ENCODE results near the gene ARAP1. TPM values are rescaled to one million over a fixed set of nuclear protein-coding genes. Genes with fewer than 3 reads are reported as not detected.

ARAP1 gene
- total and polyA plus RNA-seq, 8 donors: 32.2 to 201 (median 69.8) TPM

DNA sequence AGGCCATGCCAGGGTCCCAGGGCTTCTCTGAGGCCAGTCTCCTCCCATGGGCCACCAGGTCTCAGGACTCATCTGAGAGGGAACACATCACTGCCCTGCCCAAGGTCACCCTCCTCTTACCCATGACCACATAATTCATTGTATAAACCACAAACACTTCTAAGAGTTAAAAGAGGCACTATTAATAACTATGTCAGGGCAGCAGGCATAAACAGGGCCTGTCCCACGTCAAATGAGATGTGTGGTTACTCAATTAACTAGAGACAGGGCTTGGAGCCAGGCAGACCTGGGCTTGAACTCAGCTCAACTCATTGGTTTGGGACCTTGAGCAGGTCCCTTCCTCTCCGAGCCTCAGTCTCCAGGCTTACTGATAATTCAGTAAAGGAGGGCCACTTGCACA lies 33.1 kb downstream of the ARAP1 start:
- H3K36me3 ChIP-seq: peaks cover 0 to 40% (median 26%) of the 10 kb centered on the region in 4 donors
- H3K4me1 ChIP-seq: peaks cover 40 to 91% (median 67%) of the 10 kb centered on the region in 4 donors
- WGBS, 5 donors: 22 to 35% (median 27%) methylated on average over 2 of the region's 2 CpGs
- TF ChIP-seq POLR2A (IDR thresholded peaks at IDR 0.05) (no peak), POLR2AphosphoS5 (IDR thresholded peaks at IDR 0.05) (no peak), EP300 (IDR thresholded peaks at IDR 0.05) (no peak)
- TF ChIP-seq, protein P1, sequence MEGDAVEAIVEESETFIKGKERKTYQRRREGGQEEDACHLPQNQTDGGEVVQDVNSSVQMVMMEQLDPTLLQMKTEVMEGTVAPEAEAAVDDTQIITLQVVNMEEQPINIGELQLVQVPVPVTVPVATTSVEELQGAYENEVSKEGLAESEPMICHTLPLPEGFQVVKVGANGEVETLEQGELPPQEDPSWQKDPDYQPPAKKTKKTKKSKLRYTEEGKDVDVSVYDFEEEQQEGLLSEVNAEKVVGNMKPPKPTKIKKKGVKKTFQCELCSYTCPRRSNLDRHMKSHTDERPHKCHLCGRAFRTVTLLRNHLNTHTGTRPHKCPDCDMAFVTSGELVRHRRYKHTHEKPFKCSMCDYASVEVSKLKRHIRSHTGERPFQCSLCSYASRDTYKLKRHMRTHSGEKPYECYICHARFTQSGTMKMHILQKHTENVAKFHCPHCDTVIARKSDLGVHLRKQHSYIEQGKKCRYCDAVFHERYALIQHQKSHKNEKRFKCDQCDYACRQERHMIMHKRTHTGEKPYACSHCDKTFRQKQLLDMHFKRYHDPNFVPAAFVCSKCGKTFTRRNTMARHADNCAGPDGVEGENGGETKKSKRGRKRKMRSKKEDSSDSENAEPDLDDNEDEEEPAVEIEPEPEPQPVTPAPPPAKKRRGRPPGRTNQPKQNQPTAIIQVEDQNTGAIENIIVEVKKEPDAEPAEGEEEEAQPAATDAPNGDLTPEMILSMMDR (IDR thresholded peaks at IDR 0.05): no peak
- intact Hi-C loops (cut with DNase I; ENCODE audit: low total_unique reads): no loop called here
- peak overlapping the region in 2 of 5 donors; percentile 16 to 88 for H3K27ac ChIP-seq
- no peaks in the 10 kb centered on the region for H3K27me3 ChIP-seq
- H3K4me3 ChIP-seq: peak overlapping the region in 2 of 4 donors; percentile 61 to 75
- DNase-seq: no peak
- no peaks in the 10 kb centered on the region for H3K9me3 ChIP-seq

DNA sequence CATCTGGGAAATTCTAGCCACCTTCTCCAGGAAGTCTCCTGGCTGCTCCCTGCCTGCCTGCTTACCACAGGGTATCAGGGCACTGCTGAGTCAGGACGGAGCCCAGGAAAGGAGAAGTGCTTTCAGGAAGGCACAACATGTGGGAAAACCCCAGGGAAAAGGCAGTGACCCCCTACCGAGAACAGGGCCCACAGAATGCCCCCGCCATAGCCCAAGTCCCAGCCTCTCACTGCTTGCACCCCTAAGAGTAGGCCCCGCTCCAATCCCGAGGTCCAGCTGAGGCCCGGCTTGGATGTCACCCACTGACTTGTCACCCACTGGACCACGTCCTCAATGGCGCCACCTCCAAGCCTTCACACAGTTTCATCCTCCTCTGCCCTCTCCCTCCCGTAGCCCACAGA lies 34.1 kb downstream of the ARAP1 start:
- H3K9me3 ChIP-seq: no peaks in the 10 kb centered on the region
- 73 to 87% (median 80%) methylated on average over 8 to 9 of the region's 9 CpGs for WGBS, 5 donors
- no peak for TF ChIP-seq POLR2AphosphoS5 (IDR thresholded peaks at IDR 0.05)
- DNase-seq: no peak
- peak overlapping the region in 1 of 4 donors; percentile 8 for H3K4me3 ChIP-seq
- no peaks in the 10 kb centered on the region for H3K27me3 ChIP-seq
- peaks cover 31 to 85% (median 65%) of the 10 kb centered on the region in 4 donors for H3K4me1 ChIP-seq
- peaks cover 4 to 49% (median 35%) of the 10 kb centered on the region in 4 donors for H3K36me3 ChIP-seq
- intact Hi-C loops (cut with DNase I; ENCODE audit: low total_unique reads): no loop called here
- peak overlapping the region in 3 of 5 donors; percentile 0 to 16 (median 10) for H3K27ac ChIP-seq

DNA sequence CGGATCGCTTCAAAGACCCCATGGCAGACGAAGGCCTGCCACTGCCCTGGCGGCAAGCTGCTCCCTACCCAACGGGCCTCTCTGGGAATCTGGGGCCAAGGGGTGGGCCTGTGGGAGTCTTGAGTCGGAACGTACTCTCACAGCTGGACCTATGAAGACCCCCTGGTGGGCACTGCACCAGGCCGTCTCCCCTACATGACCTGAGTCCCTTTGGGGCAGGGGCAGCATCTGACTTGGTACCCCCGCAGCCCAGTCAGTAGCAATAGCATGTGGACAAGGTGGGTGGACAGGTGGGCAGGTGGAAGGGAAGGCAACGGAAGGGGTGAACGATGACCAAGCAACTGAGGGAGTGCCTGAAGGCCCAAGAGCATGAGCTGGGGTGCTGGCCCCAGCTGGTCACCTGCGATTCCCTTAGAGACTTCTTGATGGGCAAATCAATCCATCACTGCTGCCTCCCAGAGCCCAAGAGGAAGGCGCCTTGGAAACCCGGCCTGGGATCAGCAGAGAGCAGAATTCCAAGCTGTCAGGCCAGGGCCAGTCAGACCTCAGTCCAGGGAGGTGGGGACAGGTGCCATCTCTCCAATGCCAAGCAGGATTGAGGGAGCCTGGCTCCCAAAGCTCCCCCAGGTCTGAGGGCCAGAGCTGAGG lies 35.3 kb downstream of the ARAP1 start:
- no peak overlapping the region for H3K27ac ChIP-seq
- peaks cover 25 to 83% (median 67%) of the 10 kb centered on the region in 4 donors for H3K4me1 ChIP-seq
- WGBS, 5 donors: 86 to 94% (median 92%) methylated on average over 12 to 14 of the region's 14 CpGs
- H3K9me3 ChIP-seq: no peaks in the 10 kb centered on the region
- peaks cover 4 to 61% (median 47%) of the 10 kb centered on the region in 4 donors for H3K36me3 ChIP-seq
- TF ChIP-seq EP300 (IDR thresholded peaks at IDR 0.05) (no peak), POLR2AphosphoS5 (IDR thresholded peaks at IDR 0.05) (no peak), POLR2A (IDR thresholded peaks at IDR 0.05) (no peak)
- TF ChIP-seq, protein P1 (IDR thresholded peaks at IDR 0.05): no peak
- no peaks in the 10 kb centered on the region for H3K27me3 ChIP-seq
- intact Hi-C loops (cut with DNase I; ENCODE audit: low total_unique reads): no loop called here
- DNase-seq: no peak
- H3K4me3 ChIP-seq: no peak overlapping the region

DNA sequence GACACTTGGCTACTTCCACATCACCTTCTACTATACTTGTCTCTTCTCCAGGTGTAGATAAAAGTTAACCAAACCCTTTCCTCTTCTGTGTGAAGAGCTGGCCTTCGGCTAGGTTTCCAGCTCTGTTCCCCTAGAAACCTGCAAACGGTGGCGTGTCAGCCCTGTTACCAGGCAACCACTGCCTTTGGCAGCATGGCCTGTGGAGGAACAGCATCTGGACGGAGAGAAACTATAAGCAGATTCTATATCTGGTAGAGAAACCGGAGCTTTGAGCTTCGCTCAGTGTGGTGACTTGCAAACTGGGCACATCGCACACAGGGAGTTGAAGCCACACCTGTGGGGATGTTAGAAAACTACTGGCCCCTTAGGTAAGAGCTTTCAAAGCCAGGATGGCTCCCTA lies 35.9 kb downstream of the ARAP1 start:
- peaks cover 4 to 67% (median 53%) of the 10 kb centered on the region in 4 donors for H3K36me3 ChIP-seq
- no peak overlapping the region for H3K27ac ChIP-seq
- intact Hi-C loops (cut with DNase I; ENCODE audit: low total_unique reads): no loop called here
- H3K9me3 ChIP-seq: no peaks in the 10 kb centered on the region
- peak in 1 of 2 donors; percentile 85 for DNase-seq
- H3K4me1 ChIP-seq: peaks cover 22 to 77% (median 63%) of the 10 kb centered on the region in 4 donors
- H3K27me3 ChIP-seq: no peaks in the 10 kb centered on the region
- no peak overlapping the region for H3K4me3 ChIP-seq
- TF ChIP-seq POLR2AphosphoS5 (IDR thresholded peaks at IDR 0.05) (no peak), EP300 (IDR thresholded peaks at IDR 0.05) (no peak), POLR2A (IDR thresholded peaks at IDR 0.05) (no peak)
- TF ChIP-seq, protein P1 (IDR thresholded peaks at IDR 0.05): no peak
- 60 to 61% (median 61%) methylated on average over 7 of the region's 7 CpGs for WGBS, 5 donors

DNA sequence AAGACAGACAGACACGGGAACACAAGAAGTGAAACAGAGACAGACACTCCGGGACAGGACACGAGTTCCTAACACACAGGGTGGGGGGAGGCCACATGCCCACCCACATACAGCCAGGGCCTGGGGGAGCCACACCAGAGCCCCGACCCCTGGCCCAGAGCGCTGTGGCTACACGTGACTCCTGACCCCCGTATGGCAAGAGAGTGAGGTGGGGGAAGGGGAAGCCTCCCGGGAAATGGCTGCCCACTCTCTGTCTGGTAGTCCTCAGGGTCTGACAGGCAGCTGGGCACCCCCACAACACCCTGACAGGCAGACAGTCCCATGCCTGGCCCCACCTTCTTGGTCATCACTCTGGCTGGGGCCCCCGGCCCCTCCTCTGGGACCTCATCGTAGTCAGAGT lies 39.4 kb downstream of the ARAP1 start:
- no peaks in the 10 kb centered on the region for H3K27me3 ChIP-seq
- no peak for DNase-seq
- WGBS, 5 donors: 69 to 77% (median 75%) methylated on average over 6 to 10 of the region's 10 CpGs
- intact Hi-C loops (cut with DNase I; ENCODE audit: low total_unique reads): no loop called here
- no peaks in the 10 kb centered on the region for H3K9me3 ChIP-seq
- H3K27ac ChIP-seq: peak overlapping the region in 2 of 5 donors; percentile 26 to 37
- peaks cover 0 to 43% (median 30%) of the 10 kb centered on the region in 4 donors for H3K4me1 ChIP-seq
- TF ChIP-seq, protein P1 (IDR thresholded peaks at IDR 0.05): no peak
- TF ChIP-seq POLR2A (IDR thresholded peaks at IDR 0.05) (no peak), EP300 (IDR thresholded peaks at IDR 0.05) (no peak), POLR2AphosphoS5 (IDR thresholded peaks at IDR 0.05) (no peak)
- H3K36me3 ChIP-seq: peaks cover 38 to 89% (median 80%) of the 10 kb centered on the region in 4 donors
- H3K4me3 ChIP-seq: no peak overlapping the region
